ENCODE data around the gene GARIN5A.

DNA sequence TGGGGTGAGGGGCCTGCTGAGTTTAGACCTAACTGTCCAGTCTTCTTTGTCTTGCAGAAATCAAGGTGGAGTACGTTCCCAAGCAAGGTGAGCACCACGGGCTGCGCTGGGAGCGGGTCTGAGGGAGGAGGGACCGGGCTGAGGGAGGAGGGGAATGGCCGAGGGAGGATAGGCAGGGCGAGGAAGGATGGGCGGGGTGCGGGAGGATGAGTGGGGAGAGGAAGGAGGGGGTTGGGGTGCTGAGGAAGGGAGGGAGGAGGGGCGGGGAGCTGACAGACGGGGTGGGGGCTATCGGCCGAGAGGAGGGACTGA, 25.5 kb downstream of the GARIN5A start:
- TF ChIP-seq, protein P1, sequence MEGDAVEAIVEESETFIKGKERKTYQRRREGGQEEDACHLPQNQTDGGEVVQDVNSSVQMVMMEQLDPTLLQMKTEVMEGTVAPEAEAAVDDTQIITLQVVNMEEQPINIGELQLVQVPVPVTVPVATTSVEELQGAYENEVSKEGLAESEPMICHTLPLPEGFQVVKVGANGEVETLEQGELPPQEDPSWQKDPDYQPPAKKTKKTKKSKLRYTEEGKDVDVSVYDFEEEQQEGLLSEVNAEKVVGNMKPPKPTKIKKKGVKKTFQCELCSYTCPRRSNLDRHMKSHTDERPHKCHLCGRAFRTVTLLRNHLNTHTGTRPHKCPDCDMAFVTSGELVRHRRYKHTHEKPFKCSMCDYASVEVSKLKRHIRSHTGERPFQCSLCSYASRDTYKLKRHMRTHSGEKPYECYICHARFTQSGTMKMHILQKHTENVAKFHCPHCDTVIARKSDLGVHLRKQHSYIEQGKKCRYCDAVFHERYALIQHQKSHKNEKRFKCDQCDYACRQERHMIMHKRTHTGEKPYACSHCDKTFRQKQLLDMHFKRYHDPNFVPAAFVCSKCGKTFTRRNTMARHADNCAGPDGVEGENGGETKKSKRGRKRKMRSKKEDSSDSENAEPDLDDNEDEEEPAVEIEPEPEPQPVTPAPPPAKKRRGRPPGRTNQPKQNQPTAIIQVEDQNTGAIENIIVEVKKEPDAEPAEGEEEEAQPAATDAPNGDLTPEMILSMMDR (conservative IDR thresholded peaks at IDR 0.05; ENCODE audit: low read depth in 2 of 2) = no peak
- no peak for TF ChIP-seq POLR2AphosphoS5 (IDR thresholded peaks at IDR 0.05; ENCODE audit: low read depth)
- TF ChIP-seq, protein P2, sequence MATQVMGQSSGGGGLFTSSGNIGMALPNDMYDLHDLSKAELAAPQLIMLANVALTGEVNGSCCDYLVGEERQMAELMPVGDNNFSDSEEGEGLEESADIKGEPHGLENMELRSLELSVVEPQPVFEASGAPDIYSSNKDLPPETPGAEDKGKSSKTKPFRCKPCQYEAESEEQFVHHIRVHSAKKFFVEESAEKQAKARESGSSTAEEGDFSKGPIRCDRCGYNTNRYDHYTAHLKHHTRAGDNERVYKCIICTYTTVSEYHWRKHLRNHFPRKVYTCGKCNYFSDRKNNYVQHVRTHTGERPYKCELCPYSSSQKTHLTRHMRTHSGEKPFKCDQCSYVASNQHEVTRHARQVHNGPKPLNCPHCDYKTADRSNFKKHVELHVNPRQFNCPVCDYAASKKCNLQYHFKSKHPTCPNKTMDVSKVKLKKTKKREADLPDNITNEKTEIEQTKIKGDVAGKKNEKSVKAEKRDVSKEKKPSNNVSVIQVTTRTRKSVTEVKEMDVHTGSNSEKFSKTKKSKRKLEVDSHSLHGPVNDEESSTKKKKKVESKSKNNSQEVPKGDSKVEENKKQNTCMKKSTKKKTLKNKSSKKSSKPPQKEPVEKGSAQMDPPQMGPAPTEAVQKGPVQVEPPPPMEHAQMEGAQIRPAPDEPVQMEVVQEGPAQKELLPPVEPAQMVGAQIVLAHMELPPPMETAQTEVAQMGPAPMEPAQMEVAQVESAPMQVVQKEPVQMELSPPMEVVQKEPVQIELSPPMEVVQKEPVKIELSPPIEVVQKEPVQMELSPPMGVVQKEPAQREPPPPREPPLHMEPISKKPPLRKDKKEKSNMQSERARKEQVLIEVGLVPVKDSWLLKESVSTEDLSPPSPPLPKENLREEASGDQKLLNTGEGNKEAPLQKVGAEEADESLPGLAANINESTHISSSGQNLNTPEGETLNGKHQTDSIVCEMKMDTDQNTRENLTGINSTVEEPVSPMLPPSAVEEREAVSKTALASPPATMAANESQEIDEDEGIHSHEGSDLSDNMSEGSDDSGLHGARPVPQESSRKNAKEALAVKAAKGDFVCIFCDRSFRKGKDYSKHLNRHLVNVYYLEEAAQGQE (IDR thresholded peaks at IDR 0.05; ENCODE audit: unreplicated experiment) = no peak
- TF ChIP-seq EZH2phosphoT487 (IDR thresholded peaks at IDR 0.05; ENCODE audit: unreplicated experiment) = no peak
